NCI-H2171 (cell line): ENCODE data around the gene KCNMA1.

ENCODE experiments used
- DNase-seq: peaks from one replicate; lab custom pipeline; 2025; lab: John Stamatoyannopoulos, UW

Gene KCNMA1

DNA sequence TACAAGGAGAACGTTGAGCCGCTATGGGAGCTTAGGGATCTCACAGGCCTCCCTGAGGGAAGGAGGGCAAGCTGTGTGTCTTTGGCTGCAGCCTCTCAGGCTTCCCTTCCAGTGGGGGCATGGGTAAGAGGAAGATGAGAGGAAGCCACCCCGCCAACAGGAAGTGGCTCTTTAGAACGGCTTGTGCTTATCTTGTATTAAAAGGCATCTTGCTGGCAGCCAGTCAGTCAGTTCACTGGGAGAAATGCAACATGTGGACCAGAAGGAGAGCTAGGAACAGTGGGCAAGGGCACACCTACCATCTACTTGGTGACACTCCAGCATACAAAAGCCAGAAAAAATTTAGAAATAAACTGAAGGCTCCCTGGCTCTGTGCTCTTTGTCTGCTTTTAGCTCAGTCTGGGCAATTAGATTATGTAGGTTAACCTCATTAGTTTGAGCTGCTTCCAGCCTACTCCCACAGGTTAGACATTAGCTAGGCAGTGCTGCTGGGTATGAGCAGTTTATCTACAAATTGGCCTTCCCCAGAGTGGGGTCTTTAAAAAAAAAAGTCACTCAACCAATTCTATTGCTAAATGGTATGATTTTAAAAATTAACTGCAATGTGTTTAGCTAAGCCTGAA, 595.9 kb downstream of the KCNMA1 start:
- DNase-seq = no peak

GRCh38 chr10:77038407-77038806, 599.2 kb downstream of the KCNMA1 start:
- DNase-seq = no peak

GRCh38 chr10:77037735-77038403, 599.7 kb downstream of the KCNMA1 start:
- DNase-seq = peak; percentile 56

- no peak for DNase-seq
Measured at GRCh38 chr10:77036993-77037734, 600.4 kb downstream of the KCNMA1 start.

- no peak for DNase-seq
Measured at GRCh38 chr10:77036276-77036675, 601.3 kb downstream of the KCNMA1 start.

- DNase-seq = no peak
Measured at GRCh38 chr10:77034795-77035194, 602.8 kb downstream of the KCNMA1 start.

- DNase-seq = no peak
Measured at GRCh38 chr10:77034240-77034639, 603.4 kb downstream of the KCNMA1 start.

DNA sequence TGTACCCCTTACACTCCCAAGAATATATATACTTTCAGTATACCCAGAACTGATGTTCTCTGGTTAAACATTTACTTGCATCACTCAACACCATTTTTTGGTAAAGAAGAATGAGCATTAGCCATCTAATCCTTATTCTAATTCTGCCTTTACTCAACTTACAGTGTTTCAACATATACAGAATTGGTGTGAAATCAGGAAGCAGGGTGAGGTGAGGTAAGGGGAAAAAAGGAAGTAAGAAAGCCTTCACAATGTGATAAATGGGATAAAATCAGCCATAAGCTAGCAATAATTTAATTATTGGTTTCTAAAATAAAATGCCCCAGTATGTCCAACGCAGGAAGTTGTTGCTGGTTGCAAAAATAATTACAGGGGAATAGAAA, 605.4 kb downstream of the KCNMA1 start:
- DNase-seq = no peak

- no peak for DNase-seq
Measured at GRCh38 chr10:77031531-77032187, 605.9 kb downstream of the KCNMA1 start.

DNA sequence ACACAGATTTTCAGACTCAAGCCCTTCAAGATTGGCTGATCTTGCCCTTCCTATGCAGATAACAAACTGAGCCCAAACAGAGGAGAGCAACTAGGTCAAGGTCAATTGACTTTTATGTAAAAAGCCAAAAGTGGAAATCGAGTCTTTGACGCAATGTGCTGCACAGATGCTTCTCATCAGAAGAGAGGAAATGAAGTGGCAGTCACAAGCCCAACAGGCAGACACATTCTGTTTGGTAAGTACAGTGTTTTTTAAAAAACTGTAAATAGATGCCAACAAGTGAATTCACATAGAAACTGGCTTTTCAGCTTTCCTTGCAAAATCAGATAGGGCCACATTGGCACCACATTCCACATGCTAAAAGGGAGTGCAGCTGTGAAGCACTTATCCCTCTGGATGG, 606.6 kb downstream of the KCNMA1 start:
- DNase-seq = no peak

- DNase-seq = no peak
Measured at GRCh38 chr10:77029777-77030717, 607.6 kb downstream of the KCNMA1 start.

DNA sequence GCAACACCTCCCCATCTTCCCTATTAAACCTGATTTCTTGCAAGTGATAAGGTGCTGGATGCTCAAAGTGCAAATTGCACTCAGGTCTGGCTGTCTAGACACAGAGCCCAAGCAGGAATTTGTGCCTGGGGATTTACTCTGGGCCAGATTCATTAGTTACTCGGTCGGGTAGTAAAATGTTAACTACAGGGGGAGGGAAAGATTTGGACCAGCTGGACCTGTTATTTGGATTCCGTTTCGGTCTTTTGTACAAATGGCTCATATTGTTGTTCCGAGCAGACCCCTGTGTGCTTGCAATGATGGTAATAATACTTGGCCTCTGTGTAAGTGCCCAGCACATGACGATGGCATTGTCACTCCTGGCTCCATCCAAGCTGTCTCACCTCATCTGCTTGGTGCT, 609.6 kb downstream of the KCNMA1 start:
- no peak for DNase-seq

DNA sequence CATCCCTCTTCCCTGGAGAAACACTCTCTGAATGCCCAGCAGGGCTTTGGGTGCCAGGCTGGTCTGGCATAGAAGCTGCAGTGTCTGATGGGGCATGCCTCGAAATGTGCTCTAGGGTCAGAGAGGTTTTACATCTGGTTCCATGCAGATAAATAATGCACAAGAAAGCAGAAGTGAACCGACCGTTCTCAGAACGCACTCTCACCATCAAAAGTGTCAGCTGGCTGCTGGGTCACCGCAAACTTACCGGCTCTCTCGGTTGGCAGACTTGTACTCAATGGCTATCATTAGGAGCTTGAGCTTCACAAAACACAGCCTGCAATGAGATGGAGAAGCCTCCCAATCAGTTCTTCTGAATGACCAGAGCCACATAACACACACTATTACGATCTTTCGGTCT, 610.0 kb downstream of the KCNMA1 start:
- DNase-seq = no peak

GRCh38 chr10:77027141-77027540, 610.5 kb downstream of the KCNMA1 start:
- DNase-seq = peak; percentile 3

DNA sequence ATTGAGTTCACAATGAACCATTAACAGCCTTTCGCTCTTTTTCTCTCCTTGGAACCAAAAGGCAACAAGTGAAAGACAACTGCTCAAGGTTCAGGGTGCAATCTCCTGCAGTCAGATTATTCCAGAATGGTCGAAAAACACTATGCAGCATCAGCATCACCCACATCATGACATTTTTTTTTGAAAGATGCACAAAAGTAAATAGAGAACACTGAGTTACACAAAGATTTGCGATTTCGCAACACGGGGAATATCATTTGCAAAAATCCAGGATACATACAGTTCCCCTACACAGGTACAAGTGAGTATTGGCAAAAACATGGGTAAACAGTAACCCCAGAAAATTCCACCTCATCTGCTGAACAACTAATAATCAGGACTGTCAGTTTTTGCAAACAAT, 611.5 kb downstream of the KCNMA1 start:
- DNase-seq = no peak

DNA sequence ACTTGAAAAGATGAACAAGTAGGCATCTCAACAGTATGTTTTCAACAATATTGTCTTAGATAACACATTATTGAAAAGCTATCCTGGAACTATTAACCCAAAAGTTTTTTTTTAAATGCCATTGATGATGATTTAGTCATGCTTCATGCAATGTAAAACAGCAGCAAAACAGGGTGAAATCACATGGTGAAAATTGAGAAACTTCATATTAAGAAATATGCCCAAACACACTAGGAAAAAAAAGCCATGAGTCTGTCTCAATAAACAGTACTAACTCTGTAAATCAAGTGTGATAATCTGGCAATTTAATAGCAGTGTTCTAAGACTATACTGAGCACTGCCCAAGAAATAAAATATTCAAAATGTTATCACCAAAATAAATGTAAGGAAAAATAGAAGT, 613.1 kb downstream of the KCNMA1 start:
- DNase-seq = no peak

GRCh38 chr10:77023396-77023795, 614.2 kb downstream of the KCNMA1 start:
- DNase-seq = no peak

GRCh38 chr10:77022671-77023070, 614.9 kb downstream of the KCNMA1 start:
- no peak for DNase-seq

GRCh38 chr10:77021966-77022490, 615.6 kb downstream of the KCNMA1 start:
- DNase-seq = no peak

DNA sequence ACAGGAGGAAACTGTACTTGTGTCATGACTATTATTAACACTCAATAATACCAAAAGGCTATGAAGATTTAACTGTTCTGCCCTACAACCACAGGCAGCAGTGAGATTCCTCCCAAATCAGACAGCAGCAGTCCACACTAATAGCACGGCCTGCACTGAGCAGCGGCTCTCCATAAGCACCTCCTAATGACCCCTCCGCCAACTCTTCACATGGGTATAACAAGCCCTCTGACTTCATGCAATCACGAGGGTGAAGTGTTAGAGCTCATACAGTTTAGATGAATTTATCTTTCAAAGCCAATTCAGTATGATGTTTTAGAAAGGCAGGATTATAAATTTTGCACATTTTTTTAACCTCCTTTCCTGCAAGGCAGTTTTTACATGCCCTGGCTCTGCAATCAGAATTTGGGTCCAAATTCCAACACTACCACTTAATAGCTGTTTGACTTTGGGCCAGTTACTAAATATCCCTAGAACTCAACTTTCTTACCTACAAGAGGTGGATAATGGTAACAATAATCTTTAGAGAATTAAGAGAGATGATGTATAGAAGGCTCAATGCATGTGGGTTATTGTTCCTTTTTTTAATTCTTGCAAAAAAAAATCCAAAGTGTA, 617.1 kb downstream of the KCNMA1 start:
- DNase-seq = no peak

GRCh38 chr10:77016855-77017254, 620.8 kb downstream of the KCNMA1 start:
- no peak for DNase-seq
